ENCODE data around the gene TMA7. TPM values are rescaled to one million over a fixed set of nuclear protein-coding genes. Genes with fewer than 3 reads are reported as not detected.

TMA7 gene
- total and polyA plus RNA-seq, 9 of the 15 experiments (the other 6 are each of a cell fraction or from before 2014, with no cell fraction given): 209 to 1,003 (median 486) TPM

GRCh38 chr3:48465531-48466378 lies 25.7 kb downstream of the TMA7 start (continued):
- TF ChIP-seq PBX2 (CRISPR knock-in tag; IDR thresholded peaks at IDR 0.05; ENCODE audit: low read depth) (no peak), PBX2 (tag; conservative IDR thresholded peaks at IDR 0.05; ENCODE audit: low read depth) (no peak), ZBTB26 (CRISPR knock-in tag; IDR thresholded peaks at IDR 0.05) (no peak), HDAC1 (IDR thresholded peaks at IDR 0.05) (no peak; a peak in 1 of 4 replicates), TAF9B (IDR thresholded peaks at IDR 0.05; ENCODE audit: partially characterized antibody) (no peak), ZNF445 (CRISPR knock-in tag; IDR thresholded peaks at IDR 0.05; ENCODE audit: low read depth) (no peak), IFI16 (CRISPR knock-in tag; IDR thresholded peaks at IDR 0.05) (no peak), MTA1 (IDR thresholded peaks at IDR 0.05; ENCODE audit: borderline replicate concordance) (no peak), SIRT6 (IDR thresholded peaks at IDR 0.05; ENCODE audit: low read depth, low read length) (no peak), ZNF224 (CRISPR knock-in tag; IDR thresholded peaks at IDR 0.05) (no peak), ZNF766 (CRISPR knock-in tag; conservative IDR thresholded peaks at IDR 0.05) (no peak), ID3 (CRISPR knock-in tag; IDR thresholded peaks at IDR 0.05) (no peak), ID3 (tag; IDR thresholded peaks at IDR 0.05) (no peak), MITF (IDR thresholded peaks at IDR 0.05) (no peak), FOXA3 (CRISPR knock-in tag; conservative IDR thresholded peaks at IDR 0.05 in 1 of 2, IDR thresholded peaks at IDR 0.05 in 1 of 2) (no peak), HSF4 (CRISPR knock-in tag; IDR thresholded peaks at IDR 0.05; ENCODE audit: borderline replicate concordance) (no peak), HNRNPK (IDR thresholded peaks at IDR 0.05; ENCODE audit: low read depth, low read length, poor library complexity, severe bottlenecking) (no peak), ZBTB34 (CRISPR knock-in tag; IDR thresholded peaks at IDR 0.05) (no peak), DLX4 (CRISPR knock-in tag; IDR thresholded peaks at IDR 0.05) (no peak), ZNF311 (CRISPR knock-in tag; IDR thresholded peaks at IDR 0.05) (no peak)

All from K562 (cell line).